K562 treated with DMSO at 1 percent for 4 hours (cell line): ENCODE data around the gene OR5K4. TPM values are rescaled to one million over a fixed set of nuclear protein-coding genes. Genes with fewer than 3 reads are reported as not detected.

ENCODE experiments used
- total RNA-seq: library from RNA; unstranded; fragments of 300-600 nt; gene quantifications from 2 replicates; pipeline ENCODE4 v1.2.3, GENCODE V29; 2022; ENCODE audit not compliant: insufficient read depth

OR5K4 gene, protein sequence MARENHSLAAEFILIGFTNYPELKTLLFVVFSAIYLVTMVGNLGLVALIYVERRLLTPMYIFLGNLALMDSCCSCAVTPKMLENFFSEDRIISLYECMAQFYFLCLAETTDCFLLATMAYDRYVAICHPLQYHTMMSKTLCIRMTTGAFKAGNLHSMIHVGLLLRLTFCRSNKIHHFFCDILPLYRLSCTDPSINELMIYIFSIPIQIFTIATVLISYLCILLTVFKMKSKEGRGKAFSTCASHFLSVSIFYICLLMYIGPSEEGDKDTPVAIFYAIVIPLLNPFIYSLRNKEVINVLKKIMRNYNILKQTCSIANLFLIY
- total RNA-seq, result not detected in 2 replicates

DNA sequence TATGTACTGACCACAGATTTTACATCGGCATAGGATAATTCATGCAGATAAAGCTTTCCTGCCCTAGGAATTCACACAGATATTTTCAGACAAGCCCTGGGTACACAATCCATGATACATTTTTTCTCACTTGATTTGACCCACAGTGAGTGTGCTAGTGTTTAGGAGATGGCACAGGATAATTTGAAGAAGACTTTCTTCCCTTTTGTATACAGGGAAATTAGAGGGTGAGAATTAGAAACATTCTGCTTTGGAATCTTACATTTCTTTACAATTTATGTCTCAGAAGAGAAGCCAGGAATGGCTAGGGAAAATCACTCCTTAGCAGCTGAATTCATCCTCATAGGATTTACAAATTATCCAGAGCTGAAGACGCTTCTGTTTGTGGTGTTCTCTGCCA lies at the start of gene OR5K4:
Gene OR5K4, plus strand, starts transcription at position 301 of the 400 bp plus-strand sequence. Its CDS starts 0 bp downstream, at position 301.

DNA sequence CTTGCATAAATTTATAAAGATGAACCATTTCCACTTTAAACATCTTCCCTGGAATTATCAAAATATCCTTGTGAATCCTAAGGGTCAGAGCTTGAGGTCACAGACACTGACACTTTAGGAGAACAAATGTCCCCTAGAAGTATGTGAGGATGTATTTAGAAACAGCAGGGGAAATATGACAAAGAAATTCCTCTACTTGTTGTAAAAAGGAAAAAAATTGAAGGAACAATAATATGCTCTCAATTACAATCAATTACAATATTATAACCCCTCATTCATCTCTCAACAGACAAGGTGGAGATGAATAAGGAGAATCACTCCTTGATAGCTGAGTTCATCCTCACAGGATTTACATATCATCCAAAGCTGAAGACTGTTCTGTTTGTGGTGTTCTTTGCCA lies 36.7 kb downstream of the OR5K4 start, which contains the start of gene OR5K3:
Gene OR5K3, plus strand, starts transcription at position 301 of the 400 bp plus-strand sequence. Its CDS starts 0 bp downstream, at position 301.

Other genes starting within 250 kb of the OR5K4 start
- not detected in 2 replicates for gene OR5H1, start 223.1 kb upstream of the OR5K4 start, total RNA-seq
- gene OR5H14, start 206.4 kb upstream of the OR5K4 start, total RNA-seq, result not detected in 2 replicates
- not detected in 2 replicates for gene OR5H15, start 187.2 kb upstream of the OR5K4 start, total RNA-seq
- gene OR5H6, start 89.6 kb upstream of the OR5K4 start, total RNA-seq, result not detected in 2 replicates
- gene OR5H2, start 71.3 kb upstream of the OR5K4 start, total RNA-seq, result not detected in 2 replicates
- not detected in 2 replicates for gene OR5K3, start 36.8 kb downstream of the OR5K4 start, total RNA-seq
- gene OR5K1, start 109.3 kb downstream of the OR5K4 start, total RNA-seq, result not detected in 2 replicates
- gene OR5K2, start 143.8 kb downstream of the OR5K4 start, total RNA-seq, result not detected in 2 replicates
- gene CLDND1, start 169.0 kb downstream of the OR5K4 start, total RNA-seq, result 38.5 and 46.2 TPM in 2 replicates
- not detected in 2 replicates for gene GPR15, start 178.1 kb downstream of the OR5K4 start, total RNA-seq
- 19.7 and 21.3 TPM in 2 replicates for gene CPOX, start 239.8 kb downstream of the OR5K4 start, total RNA-seq